Naive thymus-derived CD8-positive, alpha-beta T cell (primary cell): ENCODE results near the gene UTP14C. TPM values are rescaled to one million over a fixed set of nuclear protein-coding genes. Genes with fewer than 3 reads are reported as not detected.
"Not testable (repeated sequence)": the region's sequence is repeated elsewhere in the genome, so short reads cannot be mapped to it uniquely, and the experiment has no call there.

Experiments used
- ATAC-seq, 2 donors: fragments of 150-1000 bp; cut with Tn5 transposase in 1 of 2; sonication (Bioruptor Pico), chemical (Tn5 transposase) in 1 of 2; 1 replicate in 1 of 2; 2 replicates in 1 of 2; pipeline ENCODE4 v1.10.0; 2021; ENCODE audit warnings: mild to moderate bottlenecking in 2 of 2, moderate library complexity in 2 of 2
- POLR2A ChIA-PET: fragments of 350-600 bp; sonication (Branson Sonifier 250); formaldehyde crosslinking; loops from one replicate; lab custom pipeline; 2021; ENCODE audit warnings: antibody characterized with exemption; lab: Charles Lee
- DNase-seq, 10 donors: peaks; one replicate each; pipeline versions ENCODE4 v3.0.0 to v3.0.0-alpha.2; 2020 to 2022
- H3K27ac Mint-ChIP-seq, 10 donors: one replicate each; pipeline ENCODE4 v1.8.0; 2020 to 2022; ENCODE audit warnings: mild to moderate bottlenecking in 10 of 10, mixed read lengths in 10 of 10, moderate library complexity in 4 of 10, inconsistent platforms in 1 of 10
- H3K27me3 Mint-ChIP-seq, 5 donors: one replicate each; pipeline ENCODE4 v1.8.0; 2021 to 2022; ENCODE audit warnings: mixed read lengths in 5 of 5
- H3K36me3 Mint-ChIP-seq, 3 donors: one replicate each; pipeline ENCODE4 v1.8.0; 2020 to 2022; ENCODE audit warnings: mixed read lengths in 3 of 3, mild to moderate bottlenecking in 2 of 3, inconsistent platforms in 1 of 3
- H3K4me1 Mint-ChIP-seq, 4 donors: one replicate each; pipeline ENCODE4 v1.8.0; 2021 to 2022; ENCODE audit warnings: mixed read lengths in 4 of 4
- H3K4me3 Mint-ChIP-seq, 10 donors: one replicate each; pipeline ENCODE4 v1.8.0; 2020 to 2022; ENCODE audit warnings: mild to moderate bottlenecking in 10 of 10, mixed read lengths in 10 of 10, moderate library complexity in 6 of 10, inconsistent platforms in 1 of 10
- H3K9me3 Mint-ChIP-seq, 9 donors: one replicate each; pipeline ENCODE4 v1.8.0; 2020 to 2022; ENCODE audit warnings: mixed read lengths in 9 of 9, mild to moderate bottlenecking in 3 of 9, inconsistent platforms in 1 of 9, moderate library complexity in 1 of 9
- polyA plus RNA-seq, 3 donors: library from polyadenylated mRNA; unstranded; fragments of 300-500 nt; fragmentation: Illumina TruSeq; gene quantifications; one replicate each; pipeline ENCODE4 v1.2.3, GENCODE V29; 2021
- total RNA-seq, 8 experiments: library from RNA in 2 of 8; stranded (reverse) in 2 of 8; gene quantifications; one replicate each; pipeline ENCODE4 v1.2.3 and lab custom pipeline; 2021 to 2026

Gene UTP14C, protein sequence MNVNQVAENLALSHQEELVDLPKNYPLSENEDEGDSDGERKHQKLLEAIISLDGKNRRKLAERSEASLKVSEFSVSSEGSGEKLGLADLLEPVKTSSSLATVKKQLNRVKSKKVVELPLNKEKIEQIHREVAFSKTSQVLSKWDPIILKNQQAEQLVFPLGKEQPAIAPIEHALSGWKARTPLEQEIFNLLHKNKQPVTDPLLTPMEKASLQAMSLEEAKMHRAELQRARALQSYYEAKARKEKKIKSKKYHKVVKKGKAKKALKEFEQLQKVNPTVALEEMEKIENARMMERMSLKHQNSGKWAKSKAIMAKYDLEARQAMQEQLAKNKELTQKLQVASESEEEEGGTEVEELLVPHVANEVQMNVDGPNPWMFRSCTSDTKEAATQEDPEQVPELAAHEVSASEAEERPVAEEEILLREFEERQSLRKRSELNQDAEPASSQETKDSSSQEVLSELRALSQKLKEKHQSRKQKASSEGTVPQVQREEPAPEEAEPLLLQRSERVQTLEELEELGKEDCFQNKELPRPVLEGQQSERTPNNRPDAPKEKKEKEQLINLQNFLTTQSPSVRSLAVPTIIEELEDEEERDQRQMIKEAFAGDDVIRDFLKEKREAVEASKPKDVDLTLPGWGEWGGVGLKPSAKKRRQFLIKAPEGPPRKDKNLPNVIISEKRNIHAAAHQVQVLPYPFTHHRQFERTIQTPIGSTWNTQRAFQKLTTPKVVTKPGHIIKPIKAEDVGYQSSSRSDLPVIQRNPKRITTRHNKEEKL
- total RNA-seq (10 to 100 TPM; 11.6 to 14.4 TPM), polyA plus RNA-seq (1 to 10 TPM; 2.4 to 3.6 (median 3.3) TPM), total RNA-seq (lab: John Stamatoyannopoulos, UW) (0 reads per million in 6 experiments)

DNA sequence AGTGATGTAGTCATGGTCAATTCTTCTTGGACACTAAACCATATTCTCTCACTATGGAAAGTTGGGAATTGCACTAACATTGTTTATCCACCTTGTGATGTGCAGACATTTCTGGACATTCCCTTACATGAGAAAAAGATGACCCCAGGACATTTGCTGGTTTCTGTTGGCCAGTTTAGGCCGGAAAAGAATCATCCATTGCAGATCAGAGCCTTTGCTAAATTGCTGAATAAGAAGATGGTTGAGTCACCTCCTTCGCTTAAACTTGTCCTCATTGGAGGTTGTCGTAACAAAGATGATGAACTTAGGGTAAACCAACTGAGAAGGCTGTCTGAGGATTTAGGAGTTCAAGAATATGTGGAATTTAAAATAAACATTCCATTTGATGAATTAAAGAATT, at the start of gene UTP14C:
UTP14C (plus strand) TSS at position 211 of the 400 bp plus-strand sequence. CDS start 4,114 bp downstream, outside the sequence.
- H3K36me3 Mint-ChIP-seq = peaks cover 60 to 91% (median 82%) of the 10 kb centered on the region in 3 donors
- POLR2A ChIA-PET = no interaction called here
- ATAC-seq = no peak
- H3K4me3 Mint-ChIP-seq = peak within 1 kb of the TSS in 1 of 10 donors; percentile 19
- peaks cover 21 to 46% (median 35%) of the 10 kb centered on the region in 4 donors for H3K4me1 Mint-ChIP-seq
- DNase-seq = no peak
- H3K27ac Mint-ChIP-seq = no peak within 1 kb of the TSS
- no peaks in the 10 kb centered on the region for H3K27me3 Mint-ChIP-seq
- H3K9me3 Mint-ChIP-seq = peaks cover 6 to 27% (median 20%) of the 10 kb centered on the region in 9 donors

DNA sequence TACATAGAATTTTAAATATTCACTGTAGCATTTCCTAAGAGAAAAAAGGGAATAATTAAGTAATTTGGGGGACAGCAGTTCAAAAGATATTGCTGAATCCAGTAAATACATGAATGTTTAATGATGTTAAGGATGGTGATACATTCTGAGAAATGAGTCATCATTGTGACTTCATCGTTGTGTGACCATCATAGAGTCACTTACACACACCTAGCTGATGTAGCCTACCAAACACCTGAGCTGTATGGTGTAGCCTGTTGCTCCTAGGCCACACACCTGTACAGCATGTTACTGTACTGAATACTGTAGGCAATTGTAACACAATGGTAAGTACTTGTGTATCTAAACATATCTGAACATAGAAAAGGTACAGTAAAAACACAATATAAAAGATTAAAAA, 48.1 kb upstream of the UTP14C start:
- POLR2A ChIA-PET = no interaction called here
- no peak for ATAC-seq
- H3K4me3 Mint-ChIP-seq = no peak overlapping the region
- peaks cover 0 to 7% (median 0%) of the 10 kb centered on the region in 4 donors for H3K4me1 Mint-ChIP-seq
- H3K27me3 Mint-ChIP-seq = peaks cover 0 to 4% (median 0%) of the 10 kb centered on the region in 5 donors
- H3K36me3 Mint-ChIP-seq = no peaks in the 10 kb centered on the region
- H3K27ac Mint-ChIP-seq = no peak overlapping the region
- no peak for DNase-seq
- H3K9me3 Mint-ChIP-seq = no peaks in the 10 kb centered on the region

DNA sequence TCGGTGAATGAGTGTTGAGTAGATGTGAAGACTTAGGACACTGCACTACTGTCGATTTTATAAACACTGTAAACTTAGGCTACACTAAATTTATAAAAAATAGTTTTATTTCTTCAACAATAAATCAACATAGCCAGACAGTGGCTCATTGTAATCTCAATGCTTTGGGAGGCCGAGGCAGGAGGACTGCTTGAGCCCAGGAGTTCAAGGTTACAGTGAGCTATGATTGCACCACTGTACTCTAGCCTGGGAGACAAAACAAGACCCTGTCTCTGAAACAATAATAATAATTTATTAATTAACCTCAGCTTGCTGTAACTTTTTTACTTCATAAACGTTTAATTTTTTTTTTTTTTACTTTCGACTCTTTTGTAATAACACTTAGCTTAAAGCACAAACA, 47.6 kb upstream of the UTP14C start:
- Mint-ChIP-seq H3K27ac (no peak overlapping the region), H3K9me3 (no peaks in the 10 kb centered on the region), H3K36me3 (no peaks in the 10 kb centered on the region), H3K27me3 (peaks cover 0 to 4% (median 0%) of the 10 kb centered on the region in 5 donors), H3K4me3 (no peak overlapping the region), H3K4me1 (peaks cover 0 to 6% (median 0%) of the 10 kb centered on the region in 4 donors)
- no peak for DNase-seq
- ATAC-seq = no peak
- POLR2A ChIA-PET = no interaction called here

DNA sequence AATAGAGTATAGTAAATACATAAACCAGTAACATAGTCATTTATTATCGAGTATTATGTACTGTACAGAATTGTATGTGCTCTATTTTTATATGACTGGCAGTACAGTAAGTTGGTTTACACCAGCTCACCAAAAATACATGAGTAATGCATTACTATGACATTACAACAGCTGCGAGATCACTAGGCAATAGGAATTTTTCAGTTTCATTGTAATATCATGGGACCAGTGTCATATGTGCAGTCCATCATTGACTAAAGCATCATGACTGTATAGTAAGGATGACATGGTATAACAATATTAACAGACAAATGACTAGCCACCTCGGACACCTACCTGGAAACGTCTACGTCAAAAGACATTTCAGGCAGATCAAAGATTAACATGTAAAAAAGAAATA, 46.9 kb upstream of the UTP14C start:
- DNase-seq (no peak), ATAC-seq (no peak)
- no peaks in the 10 kb centered on the region for H3K9me3 Mint-ChIP-seq
- no peak overlapping the region for H3K27ac Mint-ChIP-seq
- H3K27me3 Mint-ChIP-seq = peaks cover 0 to 4% (median 0%) of the 10 kb centered on the region in 5 donors
- POLR2A ChIA-PET = no interaction called here
- H3K4me3 Mint-ChIP-seq = no peak overlapping the region
- H3K4me1 Mint-ChIP-seq = no peaks in the 10 kb centered on the region
- no peaks in the 10 kb centered on the region for H3K36me3 Mint-ChIP-seq

DNA sequence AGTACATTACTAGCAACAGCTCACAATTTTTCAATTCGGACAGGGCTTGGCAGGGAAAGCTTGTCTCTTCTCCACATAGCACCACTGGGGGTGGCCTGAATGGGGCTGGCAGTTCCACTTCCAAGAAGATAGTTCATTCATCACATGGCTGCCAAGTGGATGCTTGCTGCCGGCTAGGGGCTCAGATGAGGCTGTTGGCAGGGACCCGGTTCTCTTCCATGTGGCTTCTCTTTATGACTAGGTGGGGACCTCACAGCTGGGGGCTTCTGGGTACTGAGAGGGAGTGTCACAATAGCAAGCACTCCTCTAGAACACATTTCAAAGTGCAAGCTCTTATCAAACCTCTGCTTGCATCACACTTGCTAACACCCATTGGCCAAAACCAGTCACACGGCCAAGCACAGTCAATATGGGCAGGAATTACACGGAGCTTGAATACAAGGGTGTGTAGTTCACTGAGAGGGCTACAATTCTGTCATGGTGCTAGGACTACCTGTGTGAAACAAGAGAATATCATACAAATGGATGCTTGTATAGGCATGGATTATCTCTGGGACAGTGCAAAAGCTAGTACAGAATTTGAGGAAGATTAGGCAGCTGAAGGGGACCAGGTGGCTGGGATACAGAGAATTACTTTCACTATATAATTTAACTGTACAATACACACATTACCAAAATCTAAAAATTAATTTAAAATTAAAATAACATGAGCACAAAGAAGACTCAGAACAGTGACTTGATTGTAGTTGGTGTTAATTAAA, 45.5 kb upstream of the UTP14C start:
- ATAC-seq (no peak), DNase-seq (no peak)
- Mint-ChIP-seq H3K4me1 (no peaks in the 10 kb centered on the region), H3K9me3 (peaks cover 0 to 4% (median 0%) of the 10 kb centered on the region in 9 donors), H3K4me3 (no peak overlapping the region), H3K36me3 (no peaks in the 10 kb centered on the region), H3K27ac (no peak overlapping the region), H3K27me3 (peaks cover 0 to 4% (median 0%) of the 10 kb centered on the region in 5 donors)
- POLR2A ChIA-PET = no interaction called here

DNA sequence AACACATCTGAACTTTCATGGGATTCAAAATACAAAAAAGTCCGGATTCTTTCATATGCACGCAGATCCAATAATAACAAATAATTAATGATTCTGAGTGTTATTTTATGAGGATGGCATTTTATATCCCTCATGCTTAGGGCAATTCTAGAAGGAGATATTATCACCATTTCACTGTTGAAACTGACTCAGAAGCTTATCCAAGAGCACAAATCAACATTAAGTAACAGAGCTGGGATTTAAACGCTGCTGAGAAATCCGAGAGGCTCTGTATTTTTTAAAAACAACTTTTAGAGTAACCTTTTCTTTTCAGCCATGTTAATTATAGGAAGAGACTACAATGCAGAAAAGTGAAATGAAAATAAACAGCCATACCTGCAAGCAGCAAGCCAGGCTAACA, 43.6 kb upstream of the UTP14C start:
- POLR2A ChIA-PET = no interaction called here
- DNase-seq = no peak
- Mint-ChIP-seq H3K4me3 (no peak overlapping the region), H3K9me3 (peaks cover 0 to 12% (median 6%) of the 10 kb centered on the region in 9 donors), H3K36me3 (peaks cover 0 to 3% (median 0%) of the 10 kb centered on the region in 3 donors), H3K27me3 (peaks cover 0 to 18% (median 6%) of the 10 kb centered on the region in 5 donors), H3K4me1 (no peaks in the 10 kb centered on the region), H3K27ac (no peak overlapping the region)
- ATAC-seq = no peak

DNA sequence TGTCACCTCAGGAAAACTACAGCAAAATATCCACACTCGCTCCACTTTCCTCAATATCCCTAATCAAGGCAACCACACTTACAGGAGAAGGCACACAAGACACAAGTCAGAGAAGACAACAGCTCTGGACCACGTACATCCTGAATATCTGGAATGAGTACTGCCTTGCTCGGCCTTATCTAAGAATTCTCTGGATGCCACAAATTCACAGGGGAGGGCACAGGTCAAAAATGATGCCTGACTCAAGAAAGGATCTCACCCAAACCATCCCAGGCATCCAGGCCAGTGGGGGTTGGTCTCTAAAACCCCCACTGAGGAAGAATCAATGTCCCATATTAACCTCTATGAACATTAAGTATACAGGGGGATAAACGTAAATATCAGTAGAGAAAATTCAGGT, 43.1 kb upstream of the UTP14C start:
- Mint-ChIP-seq H3K4me3 (no peak overlapping the region), H3K27me3 (peaks cover 0 to 22% (median 6%) of the 10 kb centered on the region in 5 donors), H3K36me3 (peaks cover 0 to 3% (median 0%) of the 10 kb centered on the region in 3 donors), H3K9me3 (peaks cover 0 to 15% (median 6%) of the 10 kb centered on the region in 9 donors), H3K27ac (no peak overlapping the region), H3K4me1 (no peaks in the 10 kb centered on the region)
- ATAC-seq (no peak), DNase-seq (no peak)
- POLR2A ChIA-PET = no interaction called here

DNA sequence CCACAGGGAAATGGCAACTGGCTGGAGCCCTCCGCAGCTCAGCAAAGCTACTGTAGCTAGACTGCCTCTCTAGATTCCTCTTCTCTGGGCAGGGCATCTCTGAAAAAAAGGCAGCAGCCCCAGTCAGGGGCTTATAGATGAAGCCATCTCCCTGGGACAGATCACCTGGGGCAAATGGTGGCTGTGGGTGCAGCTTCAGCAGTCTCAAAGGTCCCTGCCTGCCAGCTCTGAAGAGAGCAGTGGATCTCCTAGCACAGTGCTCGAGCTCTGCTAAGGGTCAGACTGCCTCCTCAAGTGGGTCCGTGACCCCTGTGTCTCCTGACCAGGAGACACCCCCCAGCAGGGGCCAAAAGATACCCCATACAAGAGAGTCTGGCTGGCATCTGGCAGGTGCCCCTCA, 41.2 kb upstream of the UTP14C start:
- H3K4me3 Mint-ChIP-seq, POLR2A ChIA-PET: not testable (repeated sequence)

DNA sequence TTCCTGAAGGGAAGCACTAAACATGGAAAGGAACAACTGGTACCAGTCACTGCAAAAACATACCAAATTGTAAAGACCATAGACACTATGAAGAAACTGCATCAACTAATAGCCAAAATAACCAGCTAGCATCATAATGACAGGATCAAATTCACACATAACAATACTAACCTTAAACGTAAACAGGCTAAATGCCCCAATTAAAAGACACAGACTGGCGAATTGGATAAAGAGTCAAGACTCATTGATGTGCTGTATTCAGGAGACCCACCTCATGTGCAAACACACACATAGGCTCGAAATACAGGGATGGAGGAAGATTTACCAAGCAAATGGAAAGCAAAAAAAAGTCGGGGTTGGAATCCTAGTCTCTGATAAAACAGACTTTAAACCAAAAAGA, 39.6 kb upstream of the UTP14C start:
- Mint-ChIP-seq H3K9me3 (peaks cover 0 to 24% (median 6%) of the 10 kb centered on the region in 9 donors), H3K27me3 (peaks cover 0 to 22% (median 7%) of the 10 kb centered on the region in 5 donors)
- H3K4me3 Mint-ChIP-seq, ATAC-seq, H3K4me1 Mint-ChIP-seq, H3K27ac Mint-ChIP-seq, DNase-seq, H3K36me3 Mint-ChIP-seq, POLR2A ChIA-PET: not testable (repeated sequence)

More for the DNA sequence above, 41.2 kb upstream of the UTP14C start:
- H3K27ac Mint-ChIP-seq, H3K36me3 Mint-ChIP-seq, H3K4me1 Mint-ChIP-seq, ATAC-seq, DNase-seq: not testable (repeated sequence)
- peaks cover 0 to 22% (median 7%) of the 10 kb centered on the region in 5 donors for H3K27me3 Mint-ChIP-seq
- peaks cover 0 to 24% (median 6%) of the 10 kb centered on the region in 9 donors for H3K9me3 Mint-ChIP-seq

DNA sequence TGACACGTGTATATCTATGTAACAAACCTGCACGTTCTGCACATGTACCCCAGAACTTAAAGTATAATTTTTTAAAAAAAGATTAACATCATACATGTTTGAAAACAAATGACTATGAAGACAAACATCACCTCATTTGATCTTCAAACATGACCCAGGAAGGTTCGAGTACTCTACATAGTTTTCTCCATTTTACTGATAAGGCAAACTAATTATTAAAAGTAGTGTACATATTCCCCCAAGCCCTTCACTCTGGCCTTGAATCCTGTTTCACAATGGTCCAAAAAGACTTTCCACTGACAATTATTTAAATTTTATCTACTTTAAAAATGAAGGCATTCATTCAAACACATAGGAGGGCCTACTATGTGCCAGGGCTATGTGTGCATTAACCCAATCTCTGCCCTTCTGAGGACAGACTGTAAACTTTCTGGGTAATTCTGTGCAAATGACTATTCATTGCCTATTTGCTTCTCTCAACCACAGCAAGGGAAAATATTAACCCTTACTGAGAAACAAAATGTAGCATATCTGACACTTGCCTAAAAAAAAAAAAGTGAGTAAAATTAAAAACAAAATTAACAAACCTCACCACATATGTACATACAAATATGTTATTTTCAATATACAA, 35.4 kb upstream of the UTP14C start:
- Mint-ChIP-seq H3K4me3 (no peak overlapping the region), H3K4me1 (no peaks in the 10 kb centered on the region), H3K9me3 (peaks cover 0 to 21% (median 4%) of the 10 kb centered on the region in 9 donors), H3K36me3 (peaks cover 0 to 7% (median 5%) of the 10 kb centered on the region in 3 donors), H3K27ac (no peak overlapping the region), H3K27me3 (peaks cover 0 to 17% (median 8%) of the 10 kb centered on the region in 5 donors)
- POLR2A ChIA-PET = no interaction called here
- ATAC-seq (no peak), DNase-seq (no peak)

DNA sequence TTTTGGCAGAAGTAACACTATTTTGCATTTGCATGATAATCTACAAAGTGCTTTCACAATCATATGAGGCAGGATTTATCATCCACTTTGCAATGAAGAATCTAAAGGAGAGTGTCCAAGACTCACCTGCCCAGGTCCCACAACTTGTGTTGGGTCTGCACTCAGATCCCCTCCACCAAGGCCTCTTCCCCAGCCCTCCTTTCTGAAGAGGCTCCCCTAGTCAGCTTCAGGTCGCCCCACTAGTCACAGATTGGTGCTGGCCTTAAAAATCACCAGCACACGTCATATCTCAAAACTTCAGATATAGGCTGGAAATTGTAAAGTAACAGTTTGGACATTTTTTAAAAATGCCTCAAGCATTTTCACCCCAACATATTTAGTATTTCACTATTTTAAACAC, 30.8 kb upstream of the UTP14C start:
- H3K4me1 Mint-ChIP-seq = peaks cover 0 to 5% (median under 1%) of the 10 kb centered on the region in 4 donors
- no peak overlapping the region for H3K4me3 Mint-ChIP-seq
- no peaks in the 10 kb centered on the region for H3K36me3 Mint-ChIP-seq
- peaks cover 0 to 17% (median 5%) of the 10 kb centered on the region in 5 donors for H3K27me3 Mint-ChIP-seq
- DNase-seq (no peak), ATAC-seq (no peak)
- H3K9me3 Mint-ChIP-seq = no peaks in the 10 kb centered on the region
- POLR2A ChIA-PET = no interaction called here
- no peak overlapping the region for H3K27ac Mint-ChIP-seq
